ENCODE measurements around the gene ZNF827.

ZNF827 gene

GRCh38 chr4:145735827-145736226 lies 202.8 kb downstream of the ZNF827 start:
- CTCF ChIA-PET = interaction anchor here (0.6 kb wide), 2 partner anchors 114 to 162 kb away, joined by 3 to 7 read pairs; no protein-coding TSS in a partner anchor
- POLR2A ChIA-PET = no interaction called here
- DNase-seq (ENCODE audit: extremely low spot score) = no peak
- TF ChIP-seq SP1 (IDR thresholded peaks at IDR 0.05) = no peak
- TF ChIP-seq PKNOX1 (IDR thresholded peaks at IDR 0.05) = peak; percentile 15; the same call in 1 of the 2 replicates

GRCh38 chr4:145735347-145735675 lies 203.3 kb downstream of the ZNF827 start:
- TF ChIP-seq CTBP1 (IDR thresholded peaks at IDR 0.05; ENCODE audit: borderline replicate concordance) (no peak), SUZ12 (IDR thresholded peaks at IDR 0.05) (no peak), HDGF (IDR thresholded peaks at IDR 0.05; ENCODE audit: borderline replicate concordance) (no peak), NFRKB (IDR thresholded peaks at IDR 0.05) (no peak), FOXM1 (IDR thresholded peaks at IDR 0.05; ENCODE audit: borderline replicate concordance) (no peak), TARDBP (IDR thresholded peaks at IDR 0.05) (no peak), L3MBTL2 (conservative IDR thresholded peaks at IDR 0.05) (no peak), FOXK2 (IDR thresholded peaks at IDR 0.05) (no peak), ZNF384 (IDR thresholded peaks at IDR 0.05) (no peak)
- ChIA-PET CTCF (interaction anchor here (0.6 kb wide), 1 partner anchor 162 kb away, joined by 7 read pairs; no protein-coding TSS in a partner anchor), POLR2A (no interaction called here)
- no peak for DNase-seq (ENCODE audit: extremely low spot score)

- DNase-seq (ENCODE audit: extremely low spot score) = no peak
- CTCF ChIA-PET = interaction anchor here (0.6 kb wide), 1 partner anchor 161 kb away, joined by 7 read pairs; no protein-coding TSS in a partner anchor
- POLR2A ChIA-PET = no interaction called here
- no peak for TF ChIP-seq TARDBP (IDR thresholded peaks at IDR 0.05)
- no peak for TF ChIP-seq BHLHE40 (IDR thresholded peaks at IDR 0.05; ENCODE audit: borderline replicate concordance)
- no peak for TF ChIP-seq SUZ12 (IDR thresholded peaks at IDR 0.05)
- no peak for TF ChIP-seq ZNF384 (IDR thresholded peaks at IDR 0.05)
- TF ChIP-seq HDGF (IDR thresholded peaks at IDR 0.05; ENCODE audit: borderline replicate concordance) = no peak
- no peak for TF ChIP-seq LEF1 (IDR thresholded peaks at IDR 0.05; ENCODE audit: borderline replicate concordance)
- no peak for TF ChIP-seq SP1 (IDR thresholded peaks at IDR 0.05)
- TF ChIP-seq FOXA1 (IDR thresholded peaks at IDR 0.05) = no peak
- no peak for TF ChIP-seq CTBP1 (IDR thresholded peaks at IDR 0.05; ENCODE audit: borderline replicate concordance)
- no peak for TF ChIP-seq FOXM1 (IDR thresholded peaks at IDR 0.05; ENCODE audit: borderline replicate concordance)
- no peak for TF ChIP-seq PKNOX1 (IDR thresholded peaks at IDR 0.05)
- TF ChIP-seq FOXK2 (IDR thresholded peaks at IDR 0.05) = no peak
- no peak for TF ChIP-seq ARNT (IDR thresholded peaks at IDR 0.05)
- TF ChIP-seq L3MBTL2 (conservative IDR thresholded peaks at IDR 0.05) = no peak
- TF ChIP-seq NFRKB (IDR thresholded peaks at IDR 0.05) = no peak
- TF ChIP-seq ELF4 (IDR thresholded peaks at IDR 0.05) = no peak
Measured at GRCh38 chr4:145734576-145735346, 203.9 kb downstream of the ZNF827 start.

GRCh38 chr4:145734031-145734430 lies 204.6 kb downstream of the ZNF827 start:
- ChIA-PET POLR2A (interaction anchor here (0.8 to 1.2 kb wide), 3 partner anchors 19 to 728 kb away, joined by 3 read pairs; partner anchors contain the start of gene C4orf51), CTCF (interaction anchor here (0.6 kb wide), 1 partner anchor 1415 kb away, joined by 4 read pairs; no protein-coding TSS in a partner anchor)
- TF ChIP-seq FOXA1 (IDR thresholded peaks at IDR 0.05) (no peak), SP1 (IDR thresholded peaks at IDR 0.05) (no peak), CTBP1 (IDR thresholded peaks at IDR 0.05; ENCODE audit: borderline replicate concordance) (no peak), FOXM1 (IDR thresholded peaks at IDR 0.05; ENCODE audit: borderline replicate concordance) (no peak), BHLHE40 (IDR thresholded peaks at IDR 0.05; ENCODE audit: borderline replicate concordance) (no peak), TARDBP (IDR thresholded peaks at IDR 0.05) (no peak), HDGF (IDR thresholded peaks at IDR 0.05; ENCODE audit: borderline replicate concordance) (no peak), PKNOX1 (IDR thresholded peaks at IDR 0.05) (no peak), ELF4 (IDR thresholded peaks at IDR 0.05) (no peak), NFRKB (IDR thresholded peaks at IDR 0.05) (no peak), ZNF384 (IDR thresholded peaks at IDR 0.05) (no peak), ARNT (IDR thresholded peaks at IDR 0.05) (no peak), L3MBTL2 (conservative IDR thresholded peaks at IDR 0.05) (no peak), LEF1 (IDR thresholded peaks at IDR 0.05; ENCODE audit: borderline replicate concordance) (no peak), FOXK2 (IDR thresholded peaks at IDR 0.05) (no peak), SUZ12 (IDR thresholded peaks at IDR 0.05) (no peak)
- DNase-seq (ENCODE audit: extremely low spot score) = no peak

GRCh38 chr4:145732895-145733880 lies 205.4 kb downstream of the ZNF827 start:
- ChIA-PET CTCF (no interaction called here), POLR2A (interaction anchor here (0.6 to 1.2 kb wide), 8 partner anchors 19 to 729 kb away, joined by 3 to 7 read pairs (median 3); partner anchors contain the start of gene C4orf51)
- peak; percentile 93 for DNase-seq (ENCODE audit: extremely low spot score)
- TF ChIP-seq CTBP1 (IDR thresholded peaks at IDR 0.05; ENCODE audit: borderline replicate concordance) = no peak
- no peak for TF ChIP-seq BHLHE40 (IDR thresholded peaks at IDR 0.05; ENCODE audit: borderline replicate concordance)
- no peak for TF ChIP-seq HDGF (IDR thresholded peaks at IDR 0.05; ENCODE audit: borderline replicate concordance)
- no peak for TF ChIP-seq ZNF384 (IDR thresholded peaks at IDR 0.05)
- no peak for TF ChIP-seq SUZ12 (IDR thresholded peaks at IDR 0.05)
- no peak for TF ChIP-seq TARDBP (IDR thresholded peaks at IDR 0.05)
- no peak for TF ChIP-seq LEF1 (IDR thresholded peaks at IDR 0.05; ENCODE audit: borderline replicate concordance)
- no peak for TF ChIP-seq ARNT (IDR thresholded peaks at IDR 0.05)
- peak; percentile 98 for TF ChIP-seq L3MBTL2 (conservative IDR thresholded peaks at IDR 0.05)

Measured in HEK293T (cell line).